ENCODE results near the gene F13B.

- TF ChIP-seq CTCF (conservative IDR thresholded peaks at IDR 0.05; ENCODE audit: low read depth, low read length) = no peak
- peak; percentile 87 for TF ChIP-seq MAFK (IDR thresholded peaks at IDR 0.05; ENCODE audit: low read depth, low read length)
Observed at GRCh38 chr1:197024460-197024859, 42.6 kb downstream of the F13B start.
